Inflammatory macrophage treated with lipopolysaccharide for 1 hour (primary cell): ENCODE data around the gene C17orf100.

Source experiments
- DNase-seq, 2 donors: peaks; one replicate each; pipeline ENCODE4 v3.0.0-alpha.2; 2020 to 2022

C17orf100 gene

GRCh38 chr17:6651354-6651918, at the start of gene C17orf100, which contains the start of gene MED31:
TSS of gene C17orf100 (plus strand) at chr17:6651762. CDS start at chr17:6651914, 152 bp downstream.
TSS of gene MED31 (minus strand) at chr17:6651605. CDS start at chr17:6651528, 77 bp downstream.
- peak; percentile 95 to 98 for DNase-seq

- DNase-seq = peak; percentile 40 to 63
These were observed 49.4 kb upstream of the C17orf100 start for GRCh38 chr17:6602141-6602540.

GRCh38 chr17:6603744-6604325, 47.7 kb upstream of the C17orf100 start:
- no peak for DNase-seq

GRCh38 chr17:6605142-6605541, 46.4 kb upstream of the C17orf100 start:
- DNase-seq = no peak

DNA sequence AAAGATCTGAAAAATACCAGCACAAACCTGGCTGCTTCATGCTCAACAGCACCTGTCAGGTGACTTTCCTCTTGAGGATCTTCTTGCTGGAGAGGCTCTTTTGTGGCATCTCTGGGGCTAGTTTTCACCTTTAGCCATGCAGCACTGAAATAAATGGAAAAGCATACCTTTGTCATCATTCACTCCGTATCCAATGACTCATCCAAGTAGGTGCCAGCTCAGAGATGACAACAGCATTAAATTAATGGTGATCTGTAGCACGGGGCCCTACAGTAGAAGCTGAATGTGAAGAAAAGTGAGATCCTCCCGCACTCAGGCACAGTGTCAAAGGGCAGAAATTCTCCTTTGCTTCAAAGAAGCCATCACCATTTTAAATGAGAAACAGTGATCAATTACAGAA, 43.2 kb upstream of the C17orf100 start:
- no peak for DNase-seq

GRCh38 chr17:6610011-6610410, 41.6 kb upstream of the C17orf100 start:
- DNase-seq = no peak

GRCh38 chr17:6611231-6611630, 40.3 kb upstream of the C17orf100 start:
- DNase-seq = no peak

GRCh38 chr17:6623941-6624340, 27.6 kb upstream of the C17orf100 start:
- DNase-seq = no peak

GRCh38 chr17:6626616-6627015, 24.9 kb upstream of the C17orf100 start:
- DNase-seq = no peak

DNA sequence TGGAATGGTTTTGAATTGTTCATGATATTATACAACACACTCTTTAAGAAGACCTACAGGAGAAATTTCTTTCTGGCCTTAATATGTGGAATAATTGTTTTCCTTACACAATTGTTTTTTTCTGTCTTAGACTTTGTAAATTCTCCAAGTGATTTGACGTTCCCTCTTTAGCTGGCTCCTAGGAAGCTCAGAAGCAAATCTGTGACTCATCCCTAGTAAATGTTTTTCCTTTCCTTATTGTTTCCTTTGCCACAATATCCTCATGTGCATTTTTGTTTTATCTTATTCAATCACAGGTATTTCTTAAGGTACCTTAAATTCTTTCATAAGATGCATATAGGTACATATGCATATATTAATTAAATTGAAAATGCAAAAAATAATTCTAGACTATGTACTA, 24.5 kb upstream of the C17orf100 start:
- no peak for DNase-seq

- no peak for DNase-seq
These were observed 21.2 kb upstream of the C17orf100 start for GRCh38 chr17:6630390-6630789.

DNA sequence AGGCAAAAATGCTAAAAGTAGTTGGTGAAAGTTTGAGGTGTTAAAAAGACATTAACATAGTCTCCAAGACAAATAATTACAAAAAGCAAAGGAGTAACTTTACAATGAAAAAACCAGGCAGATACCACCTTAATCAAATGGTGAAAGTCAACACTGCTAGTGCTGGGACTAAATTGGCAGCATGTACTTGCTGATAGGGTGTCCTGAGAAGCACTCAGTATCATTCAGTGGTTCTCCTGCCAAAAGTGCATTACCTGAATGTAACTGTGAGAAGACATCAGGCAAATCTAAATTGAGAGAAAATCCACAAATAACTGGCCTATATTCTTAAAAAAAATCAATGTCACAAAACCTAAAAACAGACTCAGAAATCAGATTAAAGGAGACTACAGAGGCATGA, 19.0 kb upstream of the C17orf100 start:
- DNase-seq = no peak

- DNase-seq = no peak
These were observed 18.3 kb upstream of the C17orf100 start for GRCh38 chr17:6633263-6633662.

DNA sequence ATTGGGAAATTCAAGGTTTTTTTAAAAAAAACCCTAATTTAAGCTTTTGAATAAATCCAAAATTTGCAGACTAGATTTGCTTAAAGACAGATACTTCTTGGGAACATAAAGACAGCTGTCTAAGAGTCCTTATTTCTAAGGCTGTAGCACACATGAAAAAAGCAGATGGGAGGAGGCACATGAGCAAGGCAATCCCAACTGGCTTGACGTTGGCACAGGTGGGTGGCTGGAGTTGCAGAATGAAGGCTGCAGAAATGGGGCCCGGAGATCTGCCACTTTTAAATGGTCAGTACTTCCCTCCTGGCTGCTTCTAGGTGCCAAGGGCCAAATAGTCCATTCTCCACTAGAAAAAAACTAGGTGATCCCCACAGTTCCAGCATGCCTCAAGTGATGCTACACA, 15.5 kb upstream of the C17orf100 start:
- no peak for DNase-seq

- no peak for DNase-seq
These were observed 14.7 kb upstream of the C17orf100 start for GRCh38 chr17:6636616-6637457.

GRCh38 chr17:6637458-6637840, 14.1 kb upstream of the C17orf100 start:
- DNase-seq = no peak

- DNase-seq = no peak
These were observed 13.3 kb upstream of the C17orf100 start for GRCh38 chr17:6638046-6638908.

DNA sequence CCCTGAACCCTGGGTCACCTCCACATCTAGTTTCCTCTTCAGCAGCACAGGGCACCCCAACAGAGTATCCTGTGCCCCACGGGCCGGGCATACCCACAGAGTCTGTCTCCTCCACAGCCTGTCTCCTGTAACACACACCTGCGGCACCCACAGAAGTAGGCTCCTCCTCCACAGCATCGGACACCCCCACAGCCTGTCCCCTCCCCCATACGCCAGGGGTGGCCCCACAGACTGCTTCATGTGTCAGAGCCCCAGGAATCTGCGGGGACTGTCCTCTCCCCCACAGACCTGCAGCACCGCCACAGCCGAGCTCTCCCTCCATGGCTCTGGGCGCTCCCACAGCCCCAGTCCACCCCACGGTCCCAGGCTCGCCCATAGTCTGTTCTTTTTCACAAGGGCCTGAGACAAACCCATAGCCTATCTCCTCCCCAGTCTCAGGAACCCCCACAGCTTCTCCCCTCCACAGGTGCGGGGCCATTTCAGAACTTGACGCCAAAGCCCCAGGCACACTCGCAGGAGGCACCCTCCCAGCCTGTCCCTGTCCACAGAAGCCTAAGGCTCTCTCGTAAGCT, 12.5 kb upstream of the C17orf100 start:
- DNase-seq = no peak

DNA sequence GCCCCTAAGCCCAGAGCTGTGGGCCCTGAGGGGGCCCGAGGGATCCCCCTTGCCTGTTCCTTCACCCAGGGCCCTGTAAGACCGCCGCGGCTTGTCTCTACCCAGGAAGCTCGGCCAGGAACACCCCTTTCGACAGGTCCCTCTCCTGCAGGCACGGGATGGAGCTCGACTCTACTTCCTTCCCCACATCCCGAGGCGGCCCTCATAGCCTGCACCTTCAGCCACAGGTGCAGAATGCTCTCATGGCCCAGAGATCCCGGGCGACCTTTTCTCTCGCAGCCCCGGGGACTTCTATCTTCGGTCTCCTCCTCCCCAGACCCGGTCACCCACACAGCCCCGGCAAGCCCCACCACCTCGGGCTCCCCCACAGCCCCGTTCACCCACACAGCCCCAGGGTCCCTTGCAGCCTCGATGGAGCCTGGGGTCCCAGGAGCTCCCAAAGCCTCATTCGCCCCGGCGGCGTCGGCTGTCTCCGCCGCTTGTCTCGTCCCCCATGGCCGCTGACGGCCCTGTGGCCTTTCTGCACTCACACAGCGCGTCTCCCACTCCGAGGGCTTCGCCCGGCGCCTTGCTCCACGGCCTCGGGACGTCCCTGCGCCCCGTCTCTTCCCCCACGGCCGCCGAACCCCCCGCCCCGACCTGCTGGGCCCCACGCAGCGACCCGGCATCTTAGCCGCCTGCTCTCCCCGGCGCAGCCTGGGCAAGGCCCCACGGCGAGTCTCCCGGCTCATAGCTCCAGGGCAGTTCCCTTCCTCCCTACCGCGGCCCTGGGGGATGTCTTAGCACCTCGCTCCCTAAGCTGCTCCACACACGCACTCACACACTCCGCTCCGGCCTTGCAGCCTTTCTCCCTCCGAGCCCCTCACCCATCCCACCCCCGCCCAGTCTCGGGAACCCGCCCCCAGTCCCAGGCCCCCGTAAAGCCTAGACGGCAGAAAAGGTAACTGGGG, 11.7 kb upstream of the C17orf100 start:
- peak in 1 of 2 donors; percentile 34 for DNase-seq

DNA sequence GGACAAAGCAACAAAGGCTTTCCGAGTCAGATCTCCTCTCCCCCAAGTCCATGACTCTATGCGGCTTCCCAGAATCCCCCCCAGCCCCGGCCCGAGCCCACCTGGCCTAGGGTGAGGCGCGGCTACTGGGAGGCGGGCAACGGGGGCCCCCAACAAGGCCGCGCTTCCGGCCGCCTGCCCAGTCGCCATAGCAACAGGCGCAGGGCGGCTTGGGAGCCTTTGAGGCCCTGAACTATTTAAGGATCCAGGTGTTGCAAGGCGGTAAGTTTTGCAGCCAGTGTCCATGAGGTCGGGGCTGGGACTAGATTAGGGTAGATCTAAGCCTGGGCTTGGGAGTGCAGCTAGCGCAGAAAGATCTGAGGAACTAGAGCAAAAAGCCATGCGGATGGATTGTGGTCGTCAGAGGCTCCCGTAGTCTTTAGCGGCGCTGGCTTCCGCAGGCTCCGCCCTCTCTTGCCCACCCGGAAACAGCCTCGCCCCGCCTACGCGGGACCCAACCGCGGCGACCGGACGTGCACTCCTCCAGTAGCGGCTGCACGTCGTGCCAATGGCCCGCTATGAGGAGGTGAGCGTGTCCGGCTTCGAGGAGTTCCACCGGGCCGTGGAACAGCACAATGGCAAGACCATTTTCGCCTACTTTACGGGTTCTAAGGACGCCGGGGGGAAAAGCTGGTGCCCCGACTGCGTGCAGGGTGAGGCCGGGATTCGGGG, 10.9 kb upstream of the C17orf100 start, which contains the start of the genes KIAA0753 and TXNDC17:
KIAA0753 (minus strand) TSS at position 176 of the 711 bp plus-strand sequence. CDS start 5,608 bp downstream, outside the sequence.
TXNDC17 (plus strand) TSS at position 525 of the 711 bp plus-strand sequence; CDS start at position 548, 23 bp downstream.
- peak; percentile 90 to 93 for DNase-seq
